Posterior cingulate gyrus (tissue), 11 donors: ENCODE measurements around the gene ARHGDIB.

Experiments used
- DNase-seq, 10 donors: peaks; one replicate each; pipeline versions ENCODE4 v3.0.0 to v3.0.0-alpha.2; 2020 to 2021; ENCODE audit warnings: mixed read lengths in 3 of 10
- intact Hi-C: fragments of 100-400 bp; cut with DNase I; formaldehyde crosslinking; loops from one replicate; pipeline ENCODE4 v1.15.1; 2023

Gene ARHGDIB

DNA sequence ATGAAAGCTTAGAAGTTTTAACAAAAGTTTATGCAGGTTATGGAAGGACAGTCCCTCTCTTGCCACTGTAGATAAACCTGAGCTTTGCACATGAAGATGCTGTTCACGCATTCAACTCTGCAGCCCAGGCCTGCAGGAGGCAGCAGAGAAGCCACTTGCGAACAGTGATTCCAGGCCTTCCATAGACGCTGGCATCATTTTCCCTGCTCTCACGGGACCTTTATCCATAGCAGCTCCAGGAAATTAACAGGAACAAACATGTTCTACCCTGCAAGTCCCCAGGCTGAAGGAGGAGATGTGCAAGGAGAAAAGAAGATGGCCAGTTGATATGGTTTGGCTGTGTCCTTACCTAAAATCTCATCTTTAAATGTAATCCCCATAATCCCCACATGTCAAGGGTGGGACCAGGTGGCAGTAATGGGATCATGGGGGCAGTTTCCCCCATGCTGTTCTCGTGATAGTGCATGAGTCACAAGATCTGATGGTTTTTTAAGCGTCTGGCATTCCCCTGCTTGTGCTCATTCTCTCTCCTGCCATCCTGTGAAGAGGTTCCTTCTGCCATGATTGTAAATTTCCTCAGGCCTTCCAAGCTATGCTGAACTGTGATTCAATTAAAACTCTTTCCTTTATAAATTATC lies 25.1 kb downstream of the ARHGDIB start:
- no peak for DNase-seq

DNA sequence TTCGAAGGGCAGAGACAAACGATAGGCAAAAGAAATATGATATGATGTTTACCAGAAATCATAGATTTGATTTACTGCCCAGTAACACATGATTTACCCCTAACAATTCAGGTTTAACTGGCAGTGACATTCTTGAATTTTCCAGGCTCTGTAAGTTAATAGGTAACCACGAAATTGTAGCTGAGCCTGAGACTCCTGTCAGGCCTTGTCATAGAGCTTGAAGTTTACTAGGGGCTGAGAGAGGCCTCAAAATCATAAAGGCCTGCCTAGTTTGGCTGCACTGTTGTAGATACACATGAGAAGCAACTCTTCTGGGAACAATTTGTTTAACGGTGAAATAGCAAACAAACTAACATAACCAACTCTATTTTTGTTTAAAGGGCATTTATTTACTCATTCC lies 26.4 kb downstream of the ARHGDIB start:
- intact Hi-C loops: no loop called here
- DNase-seq: no peak

More for the DNA sequence above, 25.1 kb downstream of the ARHGDIB start:
- intact Hi-C loops: no loop called here

DNA sequence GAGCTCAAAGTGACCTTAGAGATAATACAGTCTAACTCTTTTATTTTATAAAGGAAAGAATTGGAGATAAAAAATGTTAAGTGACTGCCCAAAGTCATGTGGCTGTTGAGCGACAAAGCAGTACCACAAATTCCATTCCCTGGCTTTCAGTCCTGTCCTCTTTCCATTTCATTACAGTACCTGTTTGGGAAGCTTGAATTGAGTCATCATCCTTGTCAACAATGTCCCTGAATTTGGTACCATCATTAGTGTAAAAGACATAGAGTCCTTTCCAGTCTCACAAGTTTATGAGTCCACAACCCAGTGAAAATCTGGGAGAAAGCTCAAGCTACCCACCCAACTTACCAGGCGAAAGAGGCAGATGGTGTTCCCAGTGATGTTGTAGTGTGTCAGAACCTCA lies 26.9 kb downstream of the ARHGDIB start:
- intact Hi-C loops: no loop called here
- DNase-seq: no peak

DNA sequence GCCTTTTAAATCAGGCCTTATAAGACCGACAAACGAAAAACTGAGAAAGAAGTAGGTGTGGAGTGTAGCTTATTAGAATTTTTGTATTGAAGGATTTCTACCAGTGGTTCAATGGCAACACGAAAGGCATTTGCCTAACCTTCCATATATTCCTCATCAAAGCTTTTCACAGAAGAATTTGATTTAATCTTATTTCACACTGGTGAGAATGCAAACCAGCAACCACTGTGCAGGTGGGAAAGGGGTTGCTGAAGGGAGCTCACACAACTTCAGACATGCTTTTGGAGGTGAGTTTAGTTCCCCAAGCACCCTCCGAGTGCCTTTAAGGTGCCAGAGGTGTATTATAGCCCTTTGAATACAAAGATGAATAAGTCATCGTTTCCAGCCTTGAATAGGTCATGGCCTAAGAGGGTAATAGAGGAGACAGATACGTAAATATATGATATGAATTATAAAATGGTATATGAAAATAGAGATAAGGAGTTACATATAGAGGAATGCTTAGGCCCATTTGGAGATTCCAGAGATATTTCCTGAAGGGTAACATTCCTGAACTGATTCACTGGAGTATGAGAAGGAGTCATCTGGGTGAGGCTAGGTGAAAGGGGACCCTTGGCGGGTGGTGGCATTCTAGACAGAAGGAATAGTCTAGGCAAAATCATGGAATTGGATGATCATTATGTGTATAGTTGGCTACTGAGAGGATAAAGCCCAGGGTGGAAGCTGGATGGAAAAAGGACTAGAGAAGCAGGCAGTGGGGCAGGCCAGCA lies 29.4 kb downstream of the ARHGDIB start:
- DNase-seq: no peak
- intact Hi-C loops: no loop called here

DNA sequence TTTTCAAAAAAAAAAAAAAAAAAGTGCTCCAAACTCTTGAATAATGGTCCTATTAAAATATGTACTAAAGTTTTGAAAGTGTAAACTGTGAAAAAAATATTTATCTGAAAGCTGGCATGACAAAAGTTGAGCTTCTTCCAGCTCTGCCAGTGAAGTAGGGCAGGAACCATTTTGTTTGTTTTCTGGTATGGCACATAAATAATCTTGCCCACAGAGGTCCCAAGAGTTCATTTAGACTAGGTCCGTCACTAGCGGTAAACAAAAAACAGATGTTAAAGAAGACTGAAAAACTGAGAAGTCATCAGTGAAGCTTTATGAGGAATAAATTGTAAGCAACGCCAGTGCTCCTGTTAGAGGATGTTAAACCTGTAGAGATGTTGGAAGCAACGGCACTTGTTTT lies 30.0 kb downstream of the ARHGDIB start:
- intact Hi-C loops: no loop called here

DNA sequence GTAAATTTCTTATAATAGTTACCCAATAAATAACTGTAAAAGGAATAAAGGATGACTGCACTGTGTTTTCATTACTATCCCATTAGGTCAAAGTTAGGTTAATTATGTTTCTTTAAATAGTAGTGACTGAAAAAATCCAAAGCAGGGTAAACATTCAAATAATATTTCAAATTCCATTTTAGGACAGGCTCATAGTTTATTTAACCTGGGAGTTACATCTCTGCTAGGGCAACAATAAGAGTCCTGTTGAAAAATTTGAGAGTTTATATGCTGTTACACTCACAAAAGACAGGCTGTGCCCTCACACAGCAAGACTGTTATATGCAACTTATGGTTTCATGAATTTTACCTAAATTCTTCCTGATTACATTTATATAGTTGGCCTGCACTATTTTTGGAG lies 31.1 kb downstream of the ARHGDIB start:
- intact Hi-C loops: no loop called here
- no peak for DNase-seq

More for the DNA sequence above, 30.0 kb downstream of the ARHGDIB start:
- DNase-seq: no peak

DNA sequence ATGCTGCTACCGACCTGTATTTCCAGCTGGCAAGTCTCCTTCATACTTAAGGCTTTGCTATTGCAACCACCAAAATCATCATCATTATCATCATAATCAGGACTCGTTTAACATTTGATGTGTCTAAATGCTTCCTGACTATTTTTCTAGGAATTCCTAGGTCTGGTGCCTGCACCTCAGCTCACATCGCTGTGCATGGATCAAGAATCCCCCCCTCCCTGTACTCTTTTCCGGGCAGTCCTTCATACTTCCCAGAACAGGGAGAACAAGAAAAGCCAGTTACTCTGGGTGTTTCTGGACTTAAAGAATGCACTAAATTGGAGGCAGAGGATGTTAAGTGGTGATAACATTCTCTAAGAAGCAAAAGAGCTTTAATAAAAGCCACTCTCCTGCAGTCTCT lies 32.5 kb downstream of the ARHGDIB start:
- intact Hi-C loops: no loop called here
- no peak for DNase-seq

DNA sequence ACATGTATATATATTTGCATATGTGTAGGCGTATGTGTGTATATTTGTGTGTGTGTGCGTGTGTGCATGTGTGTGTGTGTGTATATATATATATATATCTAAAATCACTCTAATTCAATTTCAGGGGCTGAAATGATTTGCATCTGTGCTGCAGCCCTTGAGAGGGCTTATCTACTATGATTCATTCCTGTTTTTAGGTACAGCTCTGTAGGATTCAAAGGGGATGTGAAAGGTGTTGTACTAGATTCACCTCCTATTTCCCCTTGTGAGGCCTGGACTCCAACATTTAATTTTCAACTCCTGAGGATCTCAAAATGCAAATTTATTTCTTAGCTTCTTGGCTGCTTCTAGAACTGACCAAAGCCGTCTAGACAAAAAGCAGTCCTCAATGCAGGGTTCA lies 34.1 kb downstream of the ARHGDIB start:
- DNase-seq: no peak
- intact Hi-C loops: no loop called here

DNA sequence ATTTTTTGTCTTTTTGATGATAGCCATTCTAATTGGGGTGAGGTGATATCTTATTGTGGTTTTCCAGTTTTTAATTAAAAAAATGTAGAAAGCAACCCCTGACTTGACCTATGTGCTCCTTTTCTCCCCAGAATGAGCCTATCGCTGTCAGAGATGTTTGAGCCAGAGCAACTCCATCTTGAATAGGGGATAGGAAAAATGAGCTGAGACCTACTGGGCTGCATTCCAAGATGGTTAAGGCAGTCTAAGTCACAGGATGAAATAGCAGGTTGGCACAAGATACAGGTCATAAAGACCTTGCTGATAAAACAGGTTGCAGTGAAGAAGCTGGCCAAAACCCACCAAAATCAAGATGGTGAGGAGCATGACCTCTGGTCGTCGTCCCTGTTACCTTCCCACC lies 36.9 kb downstream of the ARHGDIB start:
- intact Hi-C loops: no loop called here
- no peak for DNase-seq

DNA sequence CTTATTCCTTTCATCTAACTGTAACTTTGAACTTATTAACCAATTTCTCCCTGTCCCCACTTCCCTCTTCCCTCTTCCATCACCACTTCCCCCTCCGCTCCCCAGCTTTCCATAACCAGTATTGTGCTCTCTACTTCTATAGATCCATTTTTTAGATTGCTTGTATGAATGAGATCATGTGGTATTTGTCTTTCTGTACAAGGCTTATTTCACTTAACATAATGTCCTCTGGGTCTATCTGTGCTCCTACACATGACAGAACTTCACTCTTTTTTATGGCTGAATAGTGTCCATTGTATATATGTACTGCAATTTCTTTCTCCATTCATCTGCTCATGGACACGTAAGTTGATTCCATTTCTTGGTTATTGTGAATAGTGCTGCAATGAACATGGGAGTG lies 37.5 kb downstream of the ARHGDIB start:
- intact Hi-C loops: no loop called here
- no peak for DNase-seq

DNA sequence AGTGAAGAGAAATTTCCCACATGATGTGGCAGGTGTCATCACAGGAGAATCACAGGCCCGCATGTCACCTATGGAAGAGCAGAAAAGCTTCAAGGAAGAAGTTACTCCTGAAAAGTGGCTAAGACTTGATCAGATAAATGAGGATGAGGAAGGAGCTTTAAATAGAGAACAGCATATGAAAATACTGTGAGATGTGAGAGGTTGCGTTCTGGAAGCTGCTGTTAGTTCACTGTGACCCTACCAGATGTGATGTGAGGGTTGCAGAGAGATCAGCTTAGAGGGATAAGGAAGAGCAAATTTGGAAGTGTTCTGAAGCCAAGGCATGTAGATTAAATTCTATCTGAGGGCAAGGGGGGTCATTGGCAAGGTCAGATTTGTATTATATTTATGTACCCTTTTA lies 40.2 kb downstream of the ARHGDIB start:
- no peak for DNase-seq
- intact Hi-C loops: no loop called here

DNA sequence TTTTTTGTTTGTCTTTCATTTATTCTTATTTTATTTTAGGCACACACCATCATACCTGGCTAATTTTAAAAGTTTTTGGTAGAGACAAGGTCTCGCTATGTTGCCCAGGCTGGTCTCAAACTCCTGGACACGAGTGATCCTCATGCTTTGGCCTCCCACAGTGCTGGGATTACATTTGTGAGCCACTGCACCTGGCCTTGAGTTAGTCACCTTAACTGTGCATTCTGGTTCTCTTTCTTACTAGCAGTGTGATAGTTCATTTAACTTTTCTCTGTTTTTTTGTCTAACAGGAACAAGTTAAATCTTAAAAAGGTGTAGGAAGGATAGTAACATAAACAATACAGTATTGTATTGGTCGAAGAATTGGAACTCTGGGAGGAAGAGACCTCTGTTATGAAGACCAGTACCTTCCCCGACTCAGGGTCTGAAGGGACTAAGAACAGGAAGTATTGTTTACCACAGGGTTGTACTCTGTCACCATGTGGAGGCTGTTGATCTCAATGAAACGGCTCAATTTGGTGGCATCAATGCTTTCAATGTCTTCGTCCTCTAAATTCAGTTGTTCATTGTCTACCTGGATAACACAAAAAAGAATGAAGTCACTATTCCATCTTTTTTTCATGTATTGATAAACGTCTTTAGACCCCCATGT lies 40.8 kb downstream of the ARHGDIB start:
- no peak for DNase-seq
- intact Hi-C loops: no loop called here

DNA sequence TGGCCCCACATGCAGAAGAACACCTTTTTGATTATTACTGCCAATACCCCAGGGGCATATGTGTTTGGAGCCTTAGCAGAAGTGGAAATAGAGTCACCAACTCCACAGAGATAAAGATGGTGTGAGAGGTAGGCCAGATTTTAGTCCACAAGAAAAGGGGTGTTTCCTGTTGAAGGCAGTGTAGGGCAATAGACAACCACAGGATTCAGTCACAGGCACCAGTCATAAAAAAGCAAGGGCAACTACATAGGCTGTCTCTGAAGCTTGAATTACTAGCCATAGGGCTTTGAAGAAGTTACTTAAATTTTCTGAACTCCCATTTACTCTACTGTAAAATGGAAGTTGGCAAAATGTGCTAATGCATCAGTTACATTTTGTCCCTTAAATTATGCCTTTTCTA lies 41.9 kb downstream of the ARHGDIB start:
- DNase-seq: no peak
- intact Hi-C loops: no loop called here

DNA sequence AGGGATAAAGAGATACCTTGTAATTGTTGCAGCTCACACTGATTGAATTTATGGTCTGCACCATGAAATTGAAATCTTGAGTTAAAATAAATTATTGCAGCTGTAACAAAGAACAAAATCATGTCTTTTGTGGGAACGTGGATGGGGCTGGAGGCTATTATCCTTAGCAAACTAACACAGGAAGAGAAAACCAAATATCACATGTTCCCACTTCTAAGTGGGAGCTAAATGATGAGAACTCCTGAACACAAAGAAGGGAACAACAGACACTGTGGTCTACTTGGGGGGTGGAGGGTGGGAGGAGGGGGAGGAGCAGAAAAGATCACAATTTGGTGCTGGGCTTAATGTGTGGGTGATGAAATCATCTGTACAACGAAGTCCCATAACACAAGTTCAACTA lies 45.7 kb downstream of the ARHGDIB start:
- DNase-seq: no peak
- intact Hi-C loops: no loop called here

DNA sequence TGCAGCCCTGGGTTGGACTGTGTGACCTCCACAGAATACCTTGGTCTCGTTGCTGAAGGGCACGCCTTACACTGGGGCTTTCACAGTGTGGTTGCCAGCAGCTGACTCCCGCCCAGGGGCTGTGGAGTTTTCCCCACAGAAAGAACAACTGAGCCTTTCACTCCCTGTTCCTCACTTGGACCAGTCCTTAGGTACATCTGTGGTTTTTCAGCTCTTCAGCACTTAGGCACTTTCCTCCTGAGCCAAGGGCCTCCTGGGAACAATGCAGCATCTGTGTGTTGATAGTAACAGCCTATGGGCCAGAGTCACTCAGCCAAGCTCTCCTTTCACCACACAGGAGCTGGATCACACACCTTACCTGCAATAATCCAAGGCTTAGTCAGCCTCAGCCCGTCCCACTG lies 48.0 kb downstream of the ARHGDIB start:
- intact Hi-C loops: no loop called here
- no peak for DNase-seq

DNA sequence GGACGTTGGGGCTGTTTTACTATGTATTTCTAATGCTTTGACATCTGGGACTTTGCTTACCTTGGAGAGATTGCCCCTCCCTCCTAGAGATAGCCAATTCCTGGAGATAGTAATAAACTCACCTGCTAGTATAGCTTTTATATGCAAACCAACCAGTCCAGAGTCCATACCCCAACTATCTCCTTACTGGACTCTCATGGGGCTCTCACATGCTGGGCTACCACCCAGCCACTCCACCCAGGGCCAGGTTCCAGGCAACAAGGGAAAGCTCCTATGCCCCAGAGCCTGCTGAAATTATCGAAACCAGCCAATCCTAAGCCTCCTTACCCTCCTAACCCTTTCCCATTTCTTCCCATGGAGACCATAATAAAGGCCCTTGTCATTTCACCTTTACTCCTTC lies 50.3 kb downstream of the ARHGDIB start:
- intact Hi-C loops: no loop called here
- DNase-seq: no peak

DNA sequence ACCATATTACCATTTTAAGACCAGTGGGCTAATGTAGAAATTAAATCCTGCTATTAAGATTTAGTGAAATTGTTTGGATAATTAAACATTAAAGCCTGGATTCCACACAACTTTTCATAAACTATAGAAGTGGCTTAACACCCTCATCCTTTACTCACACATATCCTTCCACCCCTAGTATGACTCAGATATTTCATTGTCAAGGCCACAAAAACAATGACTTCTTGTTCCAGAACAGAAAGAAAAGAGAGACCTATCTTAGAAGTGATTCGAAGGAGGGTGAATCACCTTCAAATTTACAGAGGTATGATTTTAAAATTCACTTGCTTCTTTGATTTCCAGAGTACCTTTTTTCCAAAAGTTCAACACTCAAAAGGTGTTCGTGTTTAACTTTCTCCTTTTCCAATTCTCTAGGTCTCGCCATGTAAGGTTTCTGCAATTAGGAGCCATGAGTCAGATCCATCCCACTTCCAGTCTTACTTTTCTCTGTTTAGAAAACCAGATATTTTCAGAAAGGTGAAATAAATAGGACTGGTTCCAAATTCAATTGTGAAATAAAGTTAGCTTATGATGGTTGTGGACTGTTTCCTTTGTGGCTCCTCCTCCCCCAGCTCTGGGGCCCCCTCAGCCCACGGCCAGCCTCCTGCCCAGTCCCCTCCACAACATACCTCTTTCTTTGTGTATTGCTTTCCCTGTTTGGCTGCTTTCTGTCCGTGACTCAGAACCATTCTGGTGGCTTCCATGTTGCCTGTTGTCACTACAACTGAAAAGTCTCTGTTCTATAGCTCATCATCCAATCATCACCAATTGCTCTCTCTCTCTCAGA lies 51.1 kb downstream of the ARHGDIB start:
- intact Hi-C loops: no loop called here
- DNase-seq: no peak

DNA sequence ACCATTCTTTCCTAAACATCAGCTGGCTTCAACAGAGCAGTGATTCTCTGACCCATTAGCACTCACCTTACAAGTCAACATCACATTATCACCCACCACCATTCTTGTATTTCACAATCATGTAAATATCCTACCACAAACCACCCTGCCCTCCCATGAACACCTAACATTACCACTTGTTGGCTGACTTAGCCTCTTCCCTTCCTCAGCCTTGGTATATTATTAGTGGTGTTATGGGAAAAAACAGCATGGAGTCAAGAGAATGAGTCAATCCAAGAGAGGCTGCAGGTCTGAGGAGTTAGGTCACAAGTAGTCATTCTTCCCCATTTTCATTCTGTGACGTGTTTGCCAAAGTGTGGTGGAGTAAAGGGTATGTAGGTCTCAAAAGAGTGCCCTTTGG lies 53.4 kb downstream of the ARHGDIB start:
- no peak for DNase-seq
- intact Hi-C loops: no loop called here

DNA sequence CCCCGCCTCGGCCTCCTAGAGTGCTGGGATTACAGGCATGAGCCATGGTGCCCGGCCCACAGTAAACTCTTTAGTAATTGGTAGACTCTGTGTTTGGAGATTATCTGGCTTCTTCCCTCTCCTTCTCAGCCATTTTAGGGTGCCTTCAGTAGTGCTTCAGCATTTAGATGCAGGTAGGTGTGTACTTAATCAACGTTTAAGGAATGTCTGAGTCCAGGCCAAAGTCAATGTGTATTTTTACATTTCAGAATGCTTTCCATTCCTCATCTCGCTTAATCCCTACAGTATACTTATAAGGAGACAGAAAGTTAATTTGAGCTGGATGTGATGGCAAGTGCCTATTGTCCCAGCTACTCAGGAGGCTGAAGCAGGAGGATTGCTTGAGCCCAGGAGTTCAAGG lies 55.3 kb downstream of the ARHGDIB start:
- no peak for DNase-seq
- intact Hi-C loops: no loop called here

DNA sequence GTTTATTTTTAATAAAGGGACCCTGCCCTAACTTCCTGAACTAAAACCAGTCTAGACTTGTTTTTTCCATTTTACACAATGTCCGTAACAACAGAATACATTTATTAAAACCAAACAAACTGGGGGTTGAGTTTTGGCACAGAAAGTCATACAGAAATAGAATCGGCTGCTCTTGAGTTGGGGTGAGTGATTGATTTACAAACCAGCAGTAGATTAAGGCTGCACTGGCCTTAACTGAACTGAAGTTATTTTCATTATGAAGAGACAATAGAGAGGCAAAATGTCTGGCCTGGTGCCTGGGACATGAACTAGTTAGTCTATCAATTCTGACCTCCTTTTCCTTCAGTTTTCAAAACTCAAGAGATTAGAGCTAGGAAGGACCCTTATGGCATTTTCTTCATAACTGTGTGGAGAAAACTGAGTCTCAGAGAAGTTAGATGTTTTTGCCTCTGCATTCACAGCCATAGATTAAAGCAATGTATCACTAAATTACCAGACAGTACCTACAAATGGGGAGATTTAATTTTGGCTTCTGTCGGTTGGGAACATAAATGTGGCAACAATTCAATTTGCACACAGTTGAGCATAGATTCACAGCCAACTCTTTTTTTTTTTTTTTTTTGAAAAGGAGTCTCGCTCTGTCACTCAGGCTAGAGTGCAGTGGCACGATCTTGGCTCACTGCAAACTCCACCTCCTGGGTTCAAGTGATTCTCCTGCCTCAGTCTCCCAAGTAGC lies 56.0 kb downstream of the ARHGDIB start:
- DNase-seq: no peak
- intact Hi-C loops: no loop called here
